GM23248 (cell line): ENCODE data around the gene RNF207. TPM values are rescaled to one million over a fixed set of nuclear protein-coding genes. Genes with fewer than 3 reads are reported as not detected.

Source experiments
- DNase-seq: peaks from one replicate; pipeline ENCODE4 v3.0.0-alpha.2; 2015
- H2AFZ ChIP-seq: fragments of 200-600 bp; sonication (generic); 2 replicates; pipeline ENCODE4 v1.6.1; 2016; ENCODE audit warnings: antibody characterized with exemption
- H3F3A ChIP-seq: fragments of 200-600 bp; sonication (generic); 2 replicates; pipeline ENCODE4 v1.6.1; 2016; ENCODE audit warnings: mild to moderate bottlenecking, antibody characterized with exemption, mixed run types; ENCODE audit not compliant: insufficient read depth
- H3K27ac ChIP-seq: fragments of 200-600 bp; sonication (generic); 2 replicates; pipeline ENCODE4 v1.5.1; 2016; ENCODE audit warnings: mild to moderate bottlenecking
- H3K27me3 ChIP-seq: fragments of 200-600 bp; sonication (generic); replicated peaks from 2 replicates; pipeline ENCODE4 v1.6.1; 2016; ENCODE audit warnings: mild to moderate bottlenecking; ENCODE audit not compliant: insufficient read depth
- H3K36me3 ChIP-seq: fragments of 200-600 bp; sonication (generic); 2 replicates; pipeline ENCODE4 v1.6.1; 2016; ENCODE audit warnings: low read depth, mild to moderate bottlenecking
- H3K4me1 ChIP-seq: fragments of 200-600 bp; sonication (generic); 2 replicates; pipeline ENCODE4 v1.6.1; 2016; ENCODE audit warnings: mild to moderate bottlenecking; ENCODE audit not compliant: insufficient read depth
- H3K4me2 ChIP-seq: fragments of 200-600 bp; sonication (generic); one replicate; pipeline ENCODE4 v1.6.1; 2016; ENCODE audit warnings: mild to moderate bottlenecking; ENCODE audit not compliant: unreplicated experiment
- H3K4me3 ChIP-seq: fragments of 200-600 bp; sonication (generic); 2 replicates; pipeline ENCODE4 v1.5.1; 2016; ENCODE audit warnings: mild to moderate bottlenecking
- H3K79me2 ChIP-seq: fragments of 200-600 bp; sonication (generic); 2 replicates; pipeline ENCODE4 v1.6.1; 2016; ENCODE audit warnings: mild to moderate bottlenecking; ENCODE audit not compliant: insufficient read depth
- H3K9ac ChIP-seq: fragments of 200-600 bp; sonication (generic); 2 replicates; pipeline ENCODE4 v1.6.1; 2016; ENCODE audit warnings: mild to moderate bottlenecking
- H3K9me2 ChIP-seq: fragments of 200-600 bp; sonication (generic); 2 replicates; pipeline ENCODE4 v1.6.1; 2016; ENCODE audit warnings: mixed run types, mild to moderate bottlenecking, moderate library complexity; ENCODE audit not compliant: insufficient read depth
- H3K9me3 ChIP-seq: fragments of 200-600 bp; sonication (generic); one replicate; pipeline ENCODE4 v1.6.1; 2017; ENCODE audit warnings: low read depth
- H4K20me1 ChIP-seq: fragments of 200-600 bp; sonication (generic); 2 replicates; pipeline ENCODE4 v1.6.0; 2016; ENCODE audit not compliant: insufficient read depth
- EZH2 ChIP-seq: fragments of 200-600 bp; sonication (generic); IDR thresholded peaks from 2 replicates; pipeline ENCODE4 v1.6.1; 2018; ENCODE audit warnings: antibody characterized with exemption, mild to moderate bottlenecking; ENCODE audit not compliant: insufficient read depth, poor library complexity, severe bottlenecking
- EZH2phosphoT487 ChIP-seq: fragments of 200-600 bp; sonication (generic); IDR thresholded peaks from 2 replicates; pipeline ENCODE4 v1.6.1; 2018; ENCODE audit warnings: antibody characterized with exemption, moderate library complexity, mild to moderate bottlenecking, low read depth; ENCODE audit not compliant: insufficient read depth
- WGBS, 2 experiments: methylation state at CpG; one replicate each; pipeline ENCODE4 v1.1.6; 2015 to 2017; ENCODE audit warnings: low lambda C conversion rate in 2 of 2, low coverage in 1 of 2; ENCODE audit errors: missing lambda C conversion rate in 2 of 2; 5-methylcytosine and 5-hydroxymethylcytosine counted together
- in situ Hi-C: fragments of 300-500 bp; cut with MboI; formaldehyde crosslinking; loops from 2 replicates; pipeline ENCODE4 v1.15.0; 2020
- polyA plus RNA-seq: library from polyadenylated mRNA; unstranded; fragments of >200 nt; fragmentation: Nextera tagmentation; extraction: Ambion mirVana; gene quantifications from 2 replicates; pipeline ENCODE4 v1.2.1, GENCODE V29; 2016
- total RNA-seq: library from RNA; depleted of rRNA; stranded (reverse); fragments of >200 nt; shearing (Covaris generic); gene quantifications from 2 replicates; pipeline ENCODE4 v1.2.3, GENCODE V29; 2014

The RNF207 gene
- total and polyA plus RNA-seq, 2 experiments from 2014 or later, result 8.6 to 30.3 TPM

DNA sequence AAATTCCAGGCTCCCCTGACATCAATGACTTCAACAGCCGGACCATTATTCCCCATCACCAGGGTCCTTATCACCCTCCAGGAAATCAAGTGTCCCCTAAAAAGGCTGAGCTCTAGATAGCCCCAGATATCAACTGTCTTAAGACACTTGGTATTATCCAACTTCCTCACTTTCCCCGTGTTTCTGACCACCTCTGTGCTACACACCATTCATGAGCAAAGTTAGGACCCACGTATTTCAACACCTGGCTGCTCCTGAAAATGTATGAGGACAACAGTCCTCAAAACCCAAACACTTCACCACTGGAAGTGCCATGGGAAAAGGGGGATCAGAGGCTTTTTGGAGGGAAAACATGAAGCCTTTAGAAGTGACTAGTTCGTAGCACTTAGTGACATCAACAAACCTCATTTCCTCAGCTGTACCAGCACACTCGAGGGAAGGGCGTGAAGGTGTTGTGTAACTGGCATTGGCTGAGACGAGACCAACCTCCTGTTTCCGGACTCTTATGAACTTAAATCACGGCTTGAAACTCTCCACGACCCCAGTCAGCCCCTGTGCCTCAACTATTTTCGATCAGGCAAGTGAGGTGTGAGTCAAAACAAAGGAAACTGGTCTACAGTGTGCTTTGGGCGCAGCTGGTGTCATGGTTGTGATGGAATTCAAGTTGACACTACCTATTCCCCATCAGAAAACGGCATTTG, 21.7 kb upstream of the RNF207 start:
- DNase-seq, result no peak
- TF ChIP-seq EZH2, result no peak
- H3K9me3 ChIP-seq, result no peaks in the 10 kb centered on the region
- in situ Hi-C loops, result no loop called here
- no peak overlapping the region for H3K9ac ChIP-seq
- H3K4me2 ChIP-seq, result no peak overlapping the region
- peaks cover 35% of the 10 kb centered on the region for H3F3A ChIP-seq
- no peak overlapping the region for H2AFZ ChIP-seq
- H3K27me3 ChIP-seq, result no peaks in the 10 kb centered on the region
- H3K27ac ChIP-seq, result no peak overlapping the region
- H3K9me2 ChIP-seq, result no peaks in the 10 kb centered on the region
- no peak overlapping the region for H3K4me3 ChIP-seq
- H3K79me2 ChIP-seq, result peaks cover 26% of the 10 kb centered on the region
- WGBS, 2 experiments, result 84 to 89% methylated on average over 13 of the region's 13 CpGs
- H4K20me1 ChIP-seq, result peaks cover 15% of the 10 kb centered on the region; the same call in 1 of the 2 replicates
- H3K4me1 ChIP-seq, result peaks cover 8% of the 10 kb centered on the region
- peaks cover 5% of the 10 kb centered on the region; the same call in 1 of the 2 replicates for H3K36me3 ChIP-seq

- TF ChIP-seq EZH2phosphoT487 (no peak), EZH2 (no peak)
- 66 to 78% methylated on average over 3 of the region's 3 CpGs for WGBS, 2 experiments
- no peak overlapping the region for H2AFZ ChIP-seq
- peaks cover 35% of the 10 kb centered on the region for H3F3A ChIP-seq
- no peak overlapping the region for H3K9ac ChIP-seq
- peaks cover 36% of the 10 kb centered on the region for H3K79me2 ChIP-seq
- H3K4me2 ChIP-seq, result no peak overlapping the region
- DNase-seq, result peak; percentile 62
- peaks cover 16% of the 10 kb centered on the region; the same call in 1 of the 2 replicates for H4K20me1 ChIP-seq
- in situ Hi-C loops, result no loop called here
- H3K9me3 ChIP-seq, result no peaks in the 10 kb centered on the region
- H3K27me3 ChIP-seq, result no peaks in the 10 kb centered on the region
- H3K9me2 ChIP-seq, result no peaks in the 10 kb centered on the region
- H3K4me3 ChIP-seq, result no peak overlapping the region
- no peak overlapping the region for H3K27ac ChIP-seq
- peaks cover 10% of the 10 kb centered on the region; the same call in 1 of the 2 replicates for H3K36me3 ChIP-seq
- H3K4me1 ChIP-seq, result peaks cover 8% of the 10 kb centered on the region
Observed at GRCh38 chr1:6185151-6185550, 20.8 kb upstream of the RNF207 start.

GRCh38 chr1:6185635-6186382, 20.1 kb upstream of the RNF207 start:
- H4K20me1 ChIP-seq, result peaks cover 16% of the 10 kb centered on the region; the same call in 1 of the 2 replicates
- no peak overlapping the region for H3K4me2 ChIP-seq
- peak; percentile 62 for DNase-seq
- peaks cover 39% of the 10 kb centered on the region for H3F3A ChIP-seq
- H3K4me3 ChIP-seq, result no peak overlapping the region
- no peak overlapping the region for H3K9ac ChIP-seq
- TF ChIP-seq EZH2 (no peak), EZH2phosphoT487 (no peak)
- 68 to 74% methylated on average over 10 of the region's 10 CpGs for WGBS, 2 experiments
- no peaks in the 10 kb centered on the region for H3K9me3 ChIP-seq
- peaks cover 16% of the 10 kb centered on the region; the same call in 1 of the 2 replicates for H3K36me3 ChIP-seq
- in situ Hi-C loops, result no loop called here
- peaks cover 8% of the 10 kb centered on the region for H3K4me1 ChIP-seq
- H2AFZ ChIP-seq, result no peak overlapping the region
- no peaks in the 10 kb centered on the region for H3K9me2 ChIP-seq
- peaks cover 42% of the 10 kb centered on the region for H3K79me2 ChIP-seq
- H3K27ac ChIP-seq, result no peak overlapping the region
- H3K27me3 ChIP-seq, result no peaks in the 10 kb centered on the region

- H3K4me3 ChIP-seq, result no peak overlapping the region
- peaks cover 31% of the 10 kb centered on the region for H3F3A ChIP-seq
- no peak overlapping the region for H2AFZ ChIP-seq
- no peak for DNase-seq
- H3K9ac ChIP-seq, result no peak overlapping the region
- WGBS, 2 experiments, result 84 to 87% methylated on average over 8 of the region's 8 CpGs
- H3K9me3 ChIP-seq, result no peaks in the 10 kb centered on the region
- H3K27ac ChIP-seq, result no peak overlapping the region
- in situ Hi-C loops, result no loop called here
- H3K4me2 ChIP-seq, result no peak overlapping the region
- no peak for TF ChIP-seq EZH2phosphoT487
- TF ChIP-seq EZH2, result no peak
- H3K79me2 ChIP-seq, result peaks cover 66% of the 10 kb centered on the region
- H4K20me1 ChIP-seq, result peaks cover 16% of the 10 kb centered on the region; the same call in 1 of the 2 replicates
- no peaks in the 10 kb centered on the region for H3K9me2 ChIP-seq
- H3K27me3 ChIP-seq, result no peaks in the 10 kb centered on the region
- peaks cover 19% of the 10 kb centered on the region; the same call in 1 of the 2 replicates for H3K36me3 ChIP-seq
- peaks cover 5% of the 10 kb centered on the region for H3K4me1 ChIP-seq
Observed at GRCh38 chr1:6188466-6188865, 17.5 kb upstream of the RNF207 start.
